GM12801 (cell line): ENCODE results near the gene GAS5.

Experiments used
- CTCF ChIP-seq: IDR thresholded peaks from one replicate; pipeline ENCODE4 v1.5.1; 2011; ENCODE audit warnings: control low read depth; ENCODE audit not compliant: insufficient read length; ENCODE audit errors: extremely low read depth

GAS5 gene

GRCh38 chr1:173900992-173901391 lies 33.2 kb upstream of the GAS5 start:
- TF ChIP-seq CTCF, result no peak

GRCh38 chr1:173900427-173900826 lies 32.6 kb upstream of the GAS5 start:
- no peak for TF ChIP-seq CTCF

GRCh38 chr1:173894189-173894588 lies 26.4 kb upstream of the GAS5 start:
- no peak for TF ChIP-seq CTCF

- no peak for TF ChIP-seq CTCF
Observed at GRCh38 chr1:173893611-173894010, 25.8 kb upstream of the GAS5 start.

GRCh38 chr1:173889885-173890284 lies 22.1 kb upstream of the GAS5 start:
- TF ChIP-seq CTCF, result no peak

GRCh38 chr1:173888749-173889148 lies 21.0 kb upstream of the GAS5 start:
- no peak for TF ChIP-seq CTCF

- TF ChIP-seq CTCF, result no peak
Observed at GRCh38 chr1:173887627-173888026, 19.8 kb upstream of the GAS5 start.
